Right lobe of liver (tissue), 4 donors: ENCODE results near the gene METTL21A.

Experiments used
- CTCF ChIP-seq, 4 donors: fragments of 200-600 bp in 3 of 4; fragments of 450-650 bp in 1 of 4; IDR thresholded peaks; one replicate each; pipeline versions ENCODE4 v1.5.1 to v1.8.0; 2016 to 2022; ENCODE audit warnings: antibody characterized with exemption in 4 of 4, mild to moderate bottlenecking in 2 of 4
- POLR2A ChIP-seq: fragments of 450-650 bp; IDR thresholded peaks from one replicate; pipeline ENCODE4 v1.6.1; 2017; ENCODE audit warnings: antibody characterized with exemption, mild to moderate bottlenecking
- donor health status: DM: no; HTN: no; CAD: no.
- donor health status: DM: no; HTN: no; CAD: no.
- donor health status: DM: no; HTN: yes; CAD: no.

- no peak for TF ChIP-seq CTCF (IDR thresholded peaks at IDR 0.05)
- no peak for TF ChIP-seq POLR2A
Observed at GRCh38 chr2:207632575-207633493, 7.6 kb upstream of the METTL21A start.
